Vagina (tissue), 2 donors: Measurements from ENCODE around the gene GLDC.

Experiments used
- POLR2A ChIP-seq, 2 donors: fragments of 450-650 bp; IDR thresholded peaks; one replicate each; pipeline ENCODE4 v1.6.1; 2017; ENCODE audit warnings: antibody characterized with exemption in 2 of 2, mild to moderate bottlenecking in 2 of 2, moderate library complexity in 2 of 2
- POLR2AphosphoS5 ChIP-seq, 2 donors: sonication (generic); formaldehyde crosslinking; IDR thresholded peaks; one replicate each; pipeline ENCODE4 v1.9.0; 2017; ENCODE audit warnings: antibody characterized with exemption in 2 of 2, mild to moderate bottlenecking in 2 of 2, low read depth in 1 of 2; ENCODE audit not compliant: insufficient read depth in 1 of 2
- TF ChIP-seq, protein P1 (sequence below), 3 experiments: fragments of 450-650 bp in 2 of 3; fragments of 200-600 bp in 1 of 3; sonication (generic) in 1 of 3; IDR thresholded peaks; one replicate each; pipeline ENCODE4 v1.5.1; 2017 to 2019; ENCODE audit warnings: antibody characterized with exemption in 3 of 3, mild to moderate bottlenecking in 2 of 3, moderate library complexity in 2 of 3

- TF ChIP-seq POLR2AphosphoS5 (IDR thresholded peaks at IDR 0.05; ENCODE audit: insufficient read depth in 1 of 2, low read depth in 1 of 2) (no peak), POLR2A (IDR thresholded peaks at IDR 0.05) (no peak)
- TF ChIP-seq, protein P1, sequence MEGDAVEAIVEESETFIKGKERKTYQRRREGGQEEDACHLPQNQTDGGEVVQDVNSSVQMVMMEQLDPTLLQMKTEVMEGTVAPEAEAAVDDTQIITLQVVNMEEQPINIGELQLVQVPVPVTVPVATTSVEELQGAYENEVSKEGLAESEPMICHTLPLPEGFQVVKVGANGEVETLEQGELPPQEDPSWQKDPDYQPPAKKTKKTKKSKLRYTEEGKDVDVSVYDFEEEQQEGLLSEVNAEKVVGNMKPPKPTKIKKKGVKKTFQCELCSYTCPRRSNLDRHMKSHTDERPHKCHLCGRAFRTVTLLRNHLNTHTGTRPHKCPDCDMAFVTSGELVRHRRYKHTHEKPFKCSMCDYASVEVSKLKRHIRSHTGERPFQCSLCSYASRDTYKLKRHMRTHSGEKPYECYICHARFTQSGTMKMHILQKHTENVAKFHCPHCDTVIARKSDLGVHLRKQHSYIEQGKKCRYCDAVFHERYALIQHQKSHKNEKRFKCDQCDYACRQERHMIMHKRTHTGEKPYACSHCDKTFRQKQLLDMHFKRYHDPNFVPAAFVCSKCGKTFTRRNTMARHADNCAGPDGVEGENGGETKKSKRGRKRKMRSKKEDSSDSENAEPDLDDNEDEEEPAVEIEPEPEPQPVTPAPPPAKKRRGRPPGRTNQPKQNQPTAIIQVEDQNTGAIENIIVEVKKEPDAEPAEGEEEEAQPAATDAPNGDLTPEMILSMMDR (IDR thresholded peaks at IDR 0.05), result no peak
Observed at GRCh38 chr9:6611865-6612264, 33.7 kb downstream of the GLDC start.
